Left ventricle myocardium inferior (tissue), 1 donor: ENCODE results near the gene ZCWPW1. TPM values are rescaled to one million over a fixed set of nuclear protein-coding genes. Genes with fewer than 3 reads are reported as not detected.

Experiments used
- DNase-seq: peaks from one replicate; pipeline ENCODE4 v3.0.0-alpha.2; 2020
- H3K27ac ChIP-seq: fragments of 200-600 bp; replicated peaks from 2 replicates; pipeline ENCODE4 v1.8.0; 2021
- H3K27me3 ChIP-seq: fragments of 200-600 bp; 2 replicates; pipeline ENCODE4 v1.8.0; 2021; ENCODE audit warnings: low read depth
- H3K36me3 ChIP-seq: fragments of 200-600 bp; 2 replicates; pipeline ENCODE4 v1.8.0; 2021
- H3K4me1 ChIP-seq: fragments of 200-600 bp; 2 replicates; pipeline ENCODE4 v1.8.0; 2021
- H3K4me3 ChIP-seq: fragments of 200-600 bp; 2 replicates; pipeline ENCODE4 v1.8.0; 2021; ENCODE audit warnings: mild to moderate bottlenecking, moderate library complexity
- H3K9me3 ChIP-seq: fragments of 200-600 bp; replicated peaks from 2 replicates; pipeline ENCODE4 v1.8.0; 2021
- CTCF ChIP-seq: fragments of 200-600 bp; IDR thresholded peaks from 2 replicates; pipeline ENCODE4 v1.8.0; 2021; ENCODE audit warnings: antibody characterized with exemption, mild to moderate bottlenecking, borderline replicate concordance
- intact Hi-C: fragments of 100-400 bp; cut with micrococcal nuclease; formaldehyde crosslinking; loops from one replicate; pipeline ENCODE4 v1.11.0; 2022
- total RNA-seq: library from RNA; stranded (reverse); fragmentation: NEBNext Ultra II Directional; extraction: Animal tissue kit (Norgen Biotek cat#: 25700); gene quantifications from one replicate; pipeline ENCODE4 v1.2.1, GENCODE V29; 2021
- donor health status: DM: no; HTN: yes; CAD: no; lungs with severe emphysema.

The ZCWPW1 gene
- total RNA-seq, 1 donor from 2014 or later: 4.6 TPM

GRCh38 chr7:100397315-100398081 lies 31.0 kb downstream of the ZCWPW1 start:
- Histone ChIP-seq H3K4me1 (no peaks in the 10 kb centered on the region), H3K36me3 (no peaks in the 10 kb centered on the region), H3K27me3 (no peaks in the 10 kb centered on the region), H3K27ac (no peak overlapping the region), H3K4me3 (no peak overlapping the region), H3K9me3 (no peaks in the 10 kb centered on the region)
- intact Hi-C loops: no loop called here
- no peak for TF ChIP-seq CTCF
- no peak for DNase-seq

- intact Hi-C loops: no loop called here
- H3K27ac ChIP-seq: no peak overlapping the region
- H3K4me3 ChIP-seq: no peak overlapping the region
- no peaks in the 10 kb centered on the region for H3K36me3 ChIP-seq
- no peaks in the 10 kb centered on the region for H3K27me3 ChIP-seq
- no peak for DNase-seq
- no peak for TF ChIP-seq CTCF
- no peaks in the 10 kb centered on the region for H3K4me1 ChIP-seq
- no peaks in the 10 kb centered on the region for H3K9me3 ChIP-seq
These were observed 32.0 kb downstream of the ZCWPW1 start for GRCh38 chr7:100396421-100396982.

- Histone ChIP-seq H3K9me3 (no peaks in the 10 kb centered on the region), H3K4me3 (no peak overlapping the region), H3K27me3 (no peaks in the 10 kb centered on the region), H3K27ac (no peak overlapping the region), H3K36me3 (no peaks in the 10 kb centered on the region), H3K4me1 (peaks cover 13% of the 10 kb centered on the region)
- no peak for DNase-seq
- intact Hi-C loops: no loop called here
- TF ChIP-seq CTCF: no peak
These were observed 34.4 kb downstream of the ZCWPW1 start for GRCh38 chr7:100394077-100394476.

GRCh38 chr7:100393233-100393905 lies 35.1 kb downstream of the ZCWPW1 start:
- Histone ChIP-seq H3K9me3 (no peaks in the 10 kb centered on the region), H3K27me3 (no peaks in the 10 kb centered on the region), H3K36me3 (no peaks in the 10 kb centered on the region), H3K4me3 (no peak overlapping the region), H3K4me1 (peaks cover 13% of the 10 kb centered on the region), H3K27ac (no peak overlapping the region)
- no peak for DNase-seq
- no peak for TF ChIP-seq CTCF
- intact Hi-C loops: no loop called here

GRCh38 chr7:100390286-100391009 lies 38.1 kb downstream of the ZCWPW1 start:
- DNase-seq: no peak
- Histone ChIP-seq H3K27ac (no peak overlapping the region), H3K27me3 (no peaks in the 10 kb centered on the region), H3K36me3 (no peaks in the 10 kb centered on the region), H3K4me3 (no peak overlapping the region), H3K4me1 (peaks cover 20% of the 10 kb centered on the region), H3K9me3 (no peaks in the 10 kb centered on the region)
- intact Hi-C loops: no loop called here
- TF ChIP-seq CTCF: no peak
